SHP77 treated with DMSO at 0.1 percent for 48 hours (cell line): Measurements from ENCODE around the gene OR1N1.
"Not testable (repeated sequence)": the region's sequence is repeated elsewhere in the genome, so short reads cannot be mapped to it uniquely, and the experiment has no call there.

Experiments
- DNase-seq: peaks from one replicate; lab custom pipeline; 2025; lab: John Stamatoyannopoulos, UW

The OR1N1 gene, protein sequence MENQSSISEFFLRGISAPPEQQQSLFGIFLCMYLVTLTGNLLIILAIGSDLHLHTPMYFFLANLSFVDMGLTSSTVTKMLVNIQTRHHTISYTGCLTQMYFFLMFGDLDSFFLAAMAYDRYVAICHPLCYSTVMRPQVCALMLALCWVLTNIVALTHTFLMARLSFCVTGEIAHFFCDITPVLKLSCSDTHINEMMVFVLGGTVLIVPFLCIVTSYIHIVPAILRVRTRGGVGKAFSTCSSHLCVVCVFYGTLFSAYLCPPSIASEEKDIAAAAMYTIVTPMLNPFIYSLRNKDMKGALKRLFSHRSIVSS

DNA sequence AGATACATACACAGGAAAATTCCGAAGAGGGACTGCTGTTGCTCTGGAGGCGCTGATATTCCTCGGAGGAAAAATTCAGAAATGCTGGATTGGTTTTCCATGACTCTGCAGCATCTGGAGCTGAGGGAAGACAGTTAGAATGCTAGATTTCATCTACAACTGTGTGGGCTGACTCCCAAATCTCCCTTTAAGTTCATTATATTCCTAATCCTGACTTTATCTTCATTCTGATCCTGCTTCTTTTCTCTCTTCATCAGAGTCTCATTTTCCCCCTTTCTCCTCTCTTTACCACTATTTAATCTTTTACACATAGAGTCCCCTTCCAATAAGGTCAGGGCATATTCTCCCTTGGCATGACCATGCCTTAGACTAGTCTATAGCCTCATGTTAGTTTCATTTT lies at the start of gene OR1N1:
Gene OR1N1 (minus strand): TSS at position 101 of the 400 bp plus-strand sequence. CDS start 0 bp downstream, at position 101.
- no peak for DNase-seq

DNA sequence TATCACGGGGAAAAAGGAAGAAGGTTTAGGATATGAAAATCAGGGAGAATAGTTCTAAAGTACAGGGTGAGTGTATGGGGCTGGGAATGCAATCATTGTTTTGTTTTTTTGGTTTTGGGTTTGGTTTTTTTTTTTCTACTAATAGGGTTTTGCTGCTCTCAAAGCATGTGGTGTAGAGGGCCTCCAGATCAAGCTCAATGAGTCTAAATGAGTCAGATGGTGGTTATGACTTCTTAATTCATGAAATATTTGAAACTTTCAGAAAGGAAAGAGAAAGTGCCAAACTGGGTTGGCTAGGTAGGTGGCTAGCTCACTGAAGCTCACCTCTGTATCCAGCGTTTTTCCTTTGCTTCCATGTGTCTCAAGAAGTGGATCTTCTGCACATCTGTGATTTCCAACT lies 45.4 kb upstream of the OR1N1 start:
- no peak for DNase-seq

DNA sequence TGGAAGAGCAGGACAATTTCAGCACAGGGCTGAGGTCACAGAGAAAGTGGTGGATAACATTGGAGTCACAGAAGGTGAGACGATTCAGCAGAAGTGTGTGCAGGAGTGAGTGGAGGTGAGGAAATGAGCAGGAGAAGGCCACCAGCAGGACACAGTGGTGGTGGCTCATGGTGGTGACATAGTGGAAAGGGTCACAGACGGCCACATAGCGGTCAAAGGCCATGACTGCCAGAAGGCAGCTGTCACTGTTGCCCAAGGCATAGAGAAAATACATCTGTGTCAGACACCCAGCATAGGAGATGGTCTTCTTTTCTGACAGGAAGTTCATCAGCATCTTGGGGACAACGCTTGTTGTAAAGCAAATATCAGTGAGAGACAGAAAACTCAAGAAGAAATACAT lies 40.8 kb upstream of the OR1N1 start:
- DNase-seq = no peak

DNA sequence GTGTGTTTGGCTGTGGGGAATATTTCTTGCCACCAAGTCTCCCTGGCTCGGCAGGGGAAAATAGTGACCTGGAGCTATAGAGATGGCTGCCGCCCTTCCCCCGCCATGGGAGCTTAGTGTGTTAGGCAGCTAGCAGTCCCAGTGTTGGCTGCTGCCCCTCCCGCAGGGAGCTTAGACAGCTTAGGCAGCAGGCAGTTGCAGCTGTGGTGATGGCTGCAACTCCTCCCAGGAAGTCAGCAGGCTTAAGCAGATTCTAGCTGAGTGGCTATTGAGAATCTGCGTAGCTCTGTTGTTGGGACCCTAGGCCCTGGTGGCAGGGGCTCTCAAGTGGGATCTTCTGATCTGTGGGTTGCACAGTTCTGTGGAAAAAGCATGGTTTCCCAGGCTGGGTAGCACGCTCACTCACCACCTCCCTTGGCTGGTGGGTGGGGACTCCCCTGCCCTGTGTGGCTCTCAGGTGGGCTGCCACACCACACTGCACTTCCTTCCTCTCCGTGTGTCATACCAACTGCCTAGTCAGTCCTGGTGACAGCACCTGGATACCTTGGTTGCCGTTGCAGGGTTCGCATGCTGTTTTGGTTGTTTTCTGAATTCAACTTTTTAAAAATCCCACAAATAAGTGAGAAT lies 35.2 kb upstream of the OR1N1 start:
- DNase-seq = no peak

DNA sequence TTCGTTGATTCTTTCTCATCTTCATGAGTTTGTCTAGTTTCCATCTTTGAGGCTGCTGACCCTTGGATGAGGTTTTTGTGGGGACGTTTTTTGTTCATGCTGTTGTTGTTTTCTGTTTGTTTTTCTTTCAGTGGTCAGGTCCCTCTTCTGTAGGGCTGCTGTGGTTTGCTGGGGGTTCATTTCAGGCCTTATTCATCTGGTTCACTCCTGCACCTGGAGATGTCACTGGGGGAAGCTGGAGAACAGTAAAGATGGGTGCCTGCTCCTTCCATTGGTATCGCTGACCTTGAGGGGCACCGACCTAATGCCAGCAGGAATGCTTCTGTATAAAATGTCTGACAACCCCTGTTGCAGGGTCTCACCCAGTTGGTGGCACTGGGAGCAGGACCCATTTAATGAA lies 34.4 kb upstream of the OR1N1 start:
- no peak for DNase-seq

DNA sequence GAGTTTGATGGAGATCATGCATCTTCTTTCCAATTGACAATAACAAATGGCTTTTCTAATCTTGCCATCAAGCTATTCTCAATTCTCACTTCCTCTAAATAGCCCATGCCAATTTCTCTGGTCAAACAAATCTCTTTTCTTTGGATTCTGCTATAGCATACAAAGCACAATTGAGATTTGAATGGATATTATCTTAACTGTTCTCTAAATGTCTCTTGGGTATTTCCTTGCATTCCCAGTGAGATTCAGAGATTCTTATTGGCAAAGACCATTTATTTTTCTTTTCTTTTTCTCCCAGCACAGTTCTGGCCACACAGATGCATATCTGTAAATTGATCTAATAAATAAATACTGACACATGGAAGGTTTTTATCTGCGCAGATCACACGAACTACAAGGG lies 25.7 kb upstream of the OR1N1 start, which contains the start of gene OR1N2:
Gene OR1N2 (plus strand): TSS at position 301 of the 400 bp plus-strand sequence. CDS start 100 bp downstream, outside the sequence.
- DNase-seq = no peak

DNA sequence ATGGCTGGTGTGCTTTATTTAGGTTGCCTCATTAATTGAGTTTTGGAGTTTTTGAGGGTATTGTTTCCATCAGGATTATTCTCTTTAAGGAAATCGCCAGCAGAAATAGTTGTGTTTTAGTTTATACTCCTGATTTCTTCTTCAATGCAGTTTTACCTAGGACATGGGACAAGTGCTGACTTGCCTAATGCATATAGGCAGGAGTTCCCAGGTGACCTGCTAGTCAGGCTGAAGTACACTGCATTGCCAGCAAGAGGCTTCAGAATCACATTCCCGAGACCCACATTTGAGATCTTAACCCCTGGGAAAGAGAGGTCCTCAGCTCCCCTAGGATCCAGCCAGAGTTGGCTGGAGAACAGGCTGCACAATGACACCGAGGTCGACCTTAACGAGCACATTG lies 24.3 kb upstream of the OR1N1 start:
- DNase-seq = no peak

DNA sequence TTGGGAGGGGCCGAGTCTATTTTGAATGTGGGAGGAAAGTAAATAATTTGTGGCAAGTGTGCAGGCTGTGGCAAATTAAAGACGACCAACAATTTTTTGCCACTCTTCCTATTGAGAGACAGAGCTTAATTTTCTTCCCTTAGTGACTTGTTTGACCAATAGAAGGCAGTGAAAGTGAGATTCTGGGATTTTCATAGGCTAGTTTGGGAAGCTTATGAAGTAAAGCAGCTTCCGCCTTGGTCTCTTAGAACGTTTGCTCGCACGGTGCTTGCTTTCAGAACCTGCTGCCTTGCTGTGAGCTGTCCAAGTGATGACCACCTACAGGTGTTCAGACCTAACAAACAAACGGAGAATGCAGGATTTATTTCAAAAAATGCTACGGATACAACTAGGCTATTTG lies 19.1 kb upstream of the OR1N1 start:
- DNase-seq = no peak

DNA sequence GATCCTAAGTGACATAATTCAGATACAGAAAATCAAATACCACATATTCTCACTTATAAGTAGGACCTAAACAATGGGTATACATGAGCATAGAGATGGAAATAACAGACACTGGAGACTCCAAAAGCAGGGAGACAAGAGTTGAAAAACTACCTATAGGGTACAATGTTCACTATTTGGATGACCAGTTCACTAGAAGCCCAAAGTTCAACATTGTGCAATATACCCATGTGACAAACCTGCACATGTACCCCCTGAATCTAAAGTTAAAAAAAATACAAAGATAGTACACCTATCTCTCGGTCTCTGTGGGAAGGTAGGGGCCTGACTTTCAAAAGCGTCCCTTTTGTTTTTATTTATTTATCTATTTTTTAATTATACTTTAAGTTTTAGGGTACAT lies 11.7 kb upstream of the OR1N1 start:
- DNase-seq = no peak

DNA sequence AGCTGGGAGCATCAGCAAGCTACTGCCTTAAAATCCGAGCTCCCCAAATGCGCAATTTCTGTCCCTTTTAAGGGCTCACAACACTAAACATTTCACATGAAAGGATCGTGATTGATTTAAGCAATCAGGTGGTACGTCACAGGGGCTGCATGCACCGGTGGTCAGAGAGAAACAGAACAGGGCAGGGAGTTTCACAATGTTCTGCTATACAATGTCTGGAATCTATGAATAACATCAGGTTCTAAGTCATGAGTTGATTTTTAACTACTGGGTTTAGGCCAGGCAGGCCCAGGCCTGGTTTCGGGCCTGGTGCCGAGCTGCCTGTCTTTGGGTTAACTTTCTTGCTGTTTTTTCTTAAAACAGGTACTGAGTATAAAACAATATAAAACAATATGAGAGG lies 10.0 kb upstream of the OR1N1 start:
- DNase-seq = not testable (repeated sequence)

DNA sequence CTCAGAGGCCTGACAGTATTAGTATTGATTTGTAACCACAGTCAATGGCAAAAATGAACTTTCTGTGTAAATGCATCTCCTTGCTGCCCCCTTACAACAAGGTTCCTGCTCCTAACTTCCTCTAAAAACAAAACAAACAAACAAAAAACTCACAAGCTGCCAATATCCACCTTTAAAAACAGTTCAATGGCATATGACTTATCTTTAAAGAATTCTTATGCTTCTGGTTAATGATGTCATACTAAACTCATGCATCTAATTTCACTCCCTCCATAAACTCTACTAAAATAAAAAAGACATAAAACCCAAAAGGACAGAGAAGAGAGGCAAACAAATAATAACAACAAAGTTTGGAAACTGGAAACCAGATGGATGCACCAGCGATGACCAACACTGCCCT lies 9.0 kb upstream of the OR1N1 start:
- no peak for DNase-seq

DNA sequence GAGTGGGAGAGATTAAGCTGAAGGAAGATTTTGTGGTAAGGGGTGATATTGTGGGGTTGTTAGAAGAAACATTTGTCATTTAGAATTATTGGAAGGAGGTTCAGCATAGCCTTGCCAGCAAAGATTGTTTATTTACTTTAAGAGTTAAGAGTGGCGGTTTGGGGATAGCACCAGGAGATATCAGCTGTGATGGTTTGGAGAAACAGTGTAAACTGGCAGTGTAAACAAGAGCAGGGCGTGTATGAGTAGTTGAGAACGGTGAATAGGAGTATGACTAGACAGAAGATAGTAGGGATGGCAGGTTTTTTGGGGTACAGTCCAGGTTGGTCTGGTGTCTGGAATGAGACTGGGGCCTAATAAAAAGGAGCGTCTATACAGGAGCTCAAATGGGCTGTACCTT lies 4.1 kb upstream of the OR1N1 start:
- DNase-seq = not testable (repeated sequence)

DNA sequence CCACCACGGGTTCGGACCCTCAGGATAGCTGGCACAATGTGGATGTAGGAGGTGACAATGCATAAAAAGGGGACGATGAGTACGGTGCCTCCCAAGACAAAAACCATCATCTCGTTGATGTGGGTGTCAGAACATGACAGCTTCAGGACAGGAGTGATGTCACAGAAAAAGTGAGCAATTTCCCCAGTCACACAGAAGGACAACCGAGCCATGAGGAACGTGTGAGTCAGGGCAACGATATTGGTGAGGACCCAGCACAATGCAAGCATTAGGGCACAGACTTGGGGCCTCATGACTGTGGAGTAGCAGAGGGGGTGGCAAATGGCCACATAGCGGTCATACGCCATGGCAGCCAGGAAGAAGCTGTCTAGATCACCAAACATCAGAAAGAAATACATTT lies 491 bp downstream of the OR1N1 start:
- no peak for DNase-seq

DNA sequence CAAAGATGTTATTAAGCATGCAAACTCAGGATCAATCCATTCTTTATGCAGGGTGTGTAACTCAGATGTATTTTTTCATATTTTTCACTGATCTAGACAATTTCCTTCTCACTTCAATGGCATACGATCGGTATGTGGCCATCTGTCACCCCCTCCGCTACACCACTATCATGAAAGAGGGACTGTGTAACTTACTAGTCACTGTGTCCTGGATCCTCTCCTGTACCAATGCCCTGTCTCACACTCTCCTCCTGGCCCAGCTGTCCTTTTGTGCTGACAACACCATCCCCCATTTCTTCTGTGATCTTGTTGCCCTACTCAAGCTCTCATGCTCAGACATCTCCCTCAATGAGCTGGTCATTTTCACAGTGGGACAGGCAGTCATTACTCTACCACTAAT lies 7.7 kb downstream of the OR1N1 start:
- no peak for DNase-seq

DNA sequence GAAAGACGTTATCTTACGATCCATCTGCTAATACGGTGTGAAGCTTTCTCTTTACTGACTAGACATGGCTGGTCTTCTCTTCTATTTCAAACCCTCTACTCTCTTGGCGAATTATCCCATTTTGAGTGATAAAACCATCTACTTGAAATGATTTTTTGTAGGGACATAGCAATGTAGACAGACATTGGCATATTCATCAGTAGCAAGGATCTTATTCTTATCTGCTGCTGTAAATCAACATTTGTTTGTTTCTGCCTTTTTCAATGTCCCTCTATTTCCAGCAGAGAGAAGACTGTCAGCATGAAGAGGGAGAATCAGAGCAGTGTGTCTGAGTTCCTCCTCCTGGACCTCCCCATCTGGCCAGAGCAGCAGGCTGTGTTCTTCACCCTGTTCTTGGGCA lies 8.3 kb downstream of the OR1N1 start, which contains the start of gene OR1J4:
Gene OR1J4 (plus strand): TSS at position 301 of the 400 bp plus-strand sequence. CDS start 0 bp downstream, at position 301.
- DNase-seq = no peak

DNA sequence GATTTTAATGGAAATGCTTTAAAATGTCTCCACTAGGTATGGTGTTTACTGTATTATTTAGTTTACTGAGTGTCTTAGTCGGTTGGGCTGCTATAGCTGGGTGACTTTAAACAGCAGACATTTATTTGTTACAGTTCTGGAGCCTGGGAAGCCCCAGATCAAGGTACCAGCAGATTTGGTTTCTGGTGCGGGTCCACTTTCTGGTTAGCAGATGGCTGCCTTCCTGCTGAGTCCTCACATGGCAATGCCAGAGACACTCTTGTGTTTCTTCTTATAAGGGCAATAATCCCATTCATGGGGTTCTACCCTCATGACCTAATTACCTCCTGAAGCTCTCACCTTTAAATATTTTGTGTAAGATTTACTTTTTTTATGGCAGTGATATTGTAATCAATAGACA lies 8.9 kb downstream of the OR1N1 start:
- no peak for DNase-seq

DNA sequence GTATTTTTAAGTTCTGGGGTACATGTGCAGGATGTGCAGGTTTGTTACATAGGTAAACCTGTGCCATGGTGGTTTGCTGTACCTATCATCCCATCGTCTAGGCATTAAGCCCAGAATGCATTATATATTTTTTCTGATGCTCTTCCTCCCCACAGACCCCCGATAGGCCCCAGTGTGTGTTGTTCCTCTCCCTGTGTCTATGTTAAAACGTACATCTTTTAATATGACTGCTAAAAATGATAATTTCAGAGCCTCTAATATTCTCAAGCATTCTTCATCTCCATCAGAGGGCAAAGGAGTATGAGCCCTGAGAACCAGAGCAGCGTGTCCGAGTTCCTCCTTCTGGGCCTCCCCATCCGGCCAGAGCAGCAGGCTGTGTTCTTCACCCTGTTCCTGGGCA lies 16.6 kb downstream of the OR1N1 start, which contains the start of gene OR1J2:
Gene OR1J2 (plus strand): TSS at position 301 of the 400 bp plus-strand sequence. CDS start 0 bp downstream, at position 301.
- no peak for DNase-seq

DNA sequence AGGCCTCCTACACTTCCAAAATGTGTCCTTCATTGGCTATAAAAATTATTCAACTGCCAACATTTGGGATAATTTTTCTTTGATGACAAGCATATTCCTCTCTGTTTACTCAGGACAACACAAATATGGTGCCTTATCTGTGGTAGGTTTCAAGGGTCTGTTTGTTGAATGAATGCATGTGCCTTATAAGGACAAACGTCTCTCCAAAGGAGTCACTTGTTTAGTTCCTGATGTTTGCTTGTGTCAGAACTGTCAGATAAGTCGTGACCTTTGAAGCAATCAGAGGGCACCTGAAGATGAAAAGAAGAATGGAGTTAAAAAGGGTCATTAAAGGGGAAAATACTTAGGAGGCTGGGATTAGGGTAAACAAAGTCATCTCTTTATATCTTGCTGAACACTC lies 20.1 kb downstream of the OR1N1 start:
- DNase-seq = no peak

DNA sequence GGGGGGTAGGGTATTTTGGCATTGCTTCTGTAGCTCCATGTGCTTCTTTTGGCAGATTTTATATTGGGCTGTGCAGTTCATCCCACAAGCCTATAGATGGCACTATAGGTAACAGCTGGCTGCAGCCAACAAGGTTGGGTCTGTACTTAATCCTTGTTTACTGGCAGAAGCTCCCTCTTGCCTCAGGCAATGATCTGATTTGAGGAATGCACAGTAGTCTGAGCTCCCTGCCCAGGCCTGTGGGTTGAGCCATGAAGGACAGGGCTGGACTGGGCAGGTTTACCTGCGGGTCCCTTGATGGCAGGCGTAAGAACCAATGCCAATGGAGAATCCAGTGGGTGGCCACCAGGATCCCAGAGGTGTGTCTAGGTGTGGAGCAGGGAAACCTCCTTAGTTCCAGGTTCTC lies 28.2 kb downstream of the OR1N1 start:
- DNase-seq = peak; percentile 18

DNA sequence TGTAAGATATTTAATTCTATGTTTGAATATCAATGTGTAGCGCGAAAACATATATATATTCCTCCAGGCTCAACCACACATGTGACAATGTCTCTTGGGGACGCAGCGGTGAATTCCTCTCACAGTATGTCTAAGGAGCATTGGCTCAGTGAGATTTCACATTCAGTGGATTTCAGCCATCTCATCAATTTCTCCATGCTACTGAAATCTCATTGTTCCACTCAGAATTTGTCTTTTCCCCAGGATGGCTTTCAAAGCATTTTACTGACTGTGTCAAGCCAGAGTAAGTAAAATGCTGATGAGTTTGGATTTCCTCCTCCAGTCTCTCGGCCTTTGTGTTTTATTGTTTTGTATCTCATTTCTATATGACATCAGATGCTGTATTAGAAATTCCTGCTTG lies 48.0 kb downstream of the OR1N1 start:
- DNase-seq = no peak

DNA sequence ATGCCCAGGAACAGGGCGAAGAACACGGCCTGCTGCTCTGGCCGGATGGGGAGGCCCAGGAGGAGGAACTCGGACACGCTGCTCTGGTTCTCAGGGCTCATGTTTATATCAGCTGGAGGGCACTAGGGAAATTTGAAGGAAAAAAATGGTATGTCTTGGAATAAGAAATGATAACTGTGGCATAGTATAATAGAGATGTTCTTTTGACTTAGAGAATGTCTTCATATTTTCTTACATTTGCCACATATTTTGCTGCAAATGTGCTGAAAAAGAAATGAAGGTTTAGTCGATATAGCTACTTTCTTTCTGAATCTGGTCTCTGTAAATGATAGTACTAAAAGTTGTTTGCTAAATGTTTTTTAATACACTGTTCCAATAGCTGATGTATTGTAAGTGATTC lies 49.3 kb downstream of the OR1N1 start, which contains the start of gene OR1J1:
Gene OR1J1 (minus strand): TSS at position 101 of the 400 bp plus-strand sequence. CDS start 0 bp downstream, at position 101.
- no peak for DNase-seq

DNA sequence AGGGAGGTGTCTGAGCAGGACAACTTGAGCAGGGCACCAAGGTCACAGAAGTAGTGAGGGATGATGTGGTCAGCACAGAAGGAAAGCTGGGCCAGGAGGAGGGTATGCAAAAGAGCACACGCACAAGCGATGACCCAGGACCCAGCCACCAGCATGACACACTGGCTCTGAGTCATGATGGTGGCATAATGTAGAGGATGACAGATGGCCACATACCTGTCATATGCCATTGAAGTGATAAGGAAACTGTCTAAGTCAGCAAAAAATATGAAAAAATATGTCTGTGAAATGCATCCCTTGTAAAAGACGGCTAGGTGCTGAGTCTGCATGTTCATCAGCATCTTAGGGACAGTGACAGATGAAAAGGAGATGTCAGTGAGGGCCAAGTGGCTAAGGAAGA lies 49.7 kb downstream of the OR1N1 start:
- no peak for DNase-seq
